Caco-2 (cell line): ENCODE results near the gene MRPL45. TPM values are rescaled to one million over a fixed set of nuclear protein-coding genes. Genes with fewer than 3 reads are reported as not detected.

Experiments used
- BruUV-seq: library from RNA; stranded (reverse); fragments of 400-500 nt; replicated peaks from 2 replicates; lab custom pipeline; 2021; lab: Mats Ljungman, UMichigan
- CTCF ChIA-PET: fragments of 300-600 bp; sonication (Branson Sonifier 250); formaldehyde crosslinking; loops from one replicate; lab custom pipeline; 2022; ENCODE audit warnings: antibody characterized with exemption; lab: Charles Lee
- POLR2A ChIA-PET: fragments of 300-600 bp; sonication (Branson Sonifier 250); formaldehyde crosslinking; loops from one replicate; lab custom pipeline; 2022; ENCODE audit warnings: antibody characterized with exemption; lab: Charles Lee
- DNase-seq, 2 experiments: peaks; one replicate each; pipeline versions ENCODE4 v3.0.0 to v3.0.0-alpha.2; 2020 to 2022
- H3K27me3 ChIP-seq: replicated peaks from 2 replicates; pipeline ENCODE4 v1.6.0; 2011; ENCODE audit warnings: low read length; ENCODE audit not compliant: control insufficient read depth, insufficient read depth
- H3K36me3 ChIP-seq: 2 replicates; pipeline ENCODE4 v1.5.1; 2011; ENCODE audit warnings: low read length; ENCODE audit not compliant: control insufficient read depth, insufficient read depth
- H3K4me1 ChIP-seq: fragments of 250-450 bp; sonication (Bioruptor Pico); 2 replicates; pipeline ENCODE4 v1.5.1; 2020; ENCODE audit warnings: mild to moderate bottlenecking
- H3K4me3 ChIP-seq: 2 replicates; pipeline ENCODE4 v1.5.1; 2011; ENCODE audit warnings: low read depth, mild to moderate bottlenecking, control low read depth, low read length
- H3K9me3 ChIP-seq: fragments of 250-450 bp; sonication (Bioruptor Pico); 2 replicates; pipeline ENCODE4 v1.5.1; 2020; ENCODE audit warnings: mild to moderate bottlenecking, moderate library complexity
- H3K27ac Mint-ChIP-seq: one replicate; pipeline ENCODE4 v1.8.0; 2022; ENCODE audit warnings: mixed read lengths; ENCODE audit not compliant: unreplicated experiment
- H3K27me3 Mint-ChIP-seq: one replicate; pipeline ENCODE4 v1.8.0; 2022; ENCODE audit warnings: mixed read lengths; ENCODE audit not compliant: insufficient read depth, unreplicated experiment
- H3K36me3 Mint-ChIP-seq: one replicate; pipeline ENCODE4 v1.8.0; 2022; ENCODE audit warnings: mild to moderate bottlenecking, mixed read lengths; ENCODE audit not compliant: insufficient read depth, unreplicated experiment
- H3K4me1 Mint-ChIP-seq: one replicate; pipeline ENCODE4 v1.8.0; 2022; ENCODE audit warnings: low read depth, mixed read lengths; ENCODE audit not compliant: unreplicated experiment
- H3K4me3 Mint-ChIP-seq: one replicate; pipeline ENCODE4 v1.8.0; 2022; ENCODE audit warnings: mild to moderate bottlenecking, moderate library complexity, mixed read lengths; ENCODE audit not compliant: unreplicated experiment
- H3K9me3 Mint-ChIP-seq: one replicate; pipeline ENCODE4 v1.8.0; 2022; ENCODE audit warnings: mixed read lengths; ENCODE audit not compliant: unreplicated experiment
- CTCF ChIP-seq, 2 experiments: fragments of 200-600 bp in 1 of 2; IDR thresholded peaks; 1 replicate in 1 of 2; 2 replicates in 1 of 2; pipeline versions ENCODE4 v1.5.1 to v1.8.0; 2011 to 2022; ENCODE audit warnings: antibody characterized with exemption in 1 of 2, control low read depth in 1 of 2, inconsistent platforms in 1 of 2, low read depth in 1 of 2, low read length in 1 of 2, mild to moderate bottlenecking in 1 of 2, moderate library complexity in 1 of 2; ENCODE audit not compliant: insufficient read depth in 1 of 2, severe bottlenecking in 1 of 2, unreplicated experiment in 1 of 2
- intact Hi-C: fragments of 100-400 bp; cut with micrococcal nuclease; formaldehyde crosslinking; loops from one replicate; pipeline ENCODE4 v1.10.0; 2022; ENCODE audit not compliant: unreplicated experiment
- total RNA-seq: library from RNA; stranded (reverse); gene quantifications from 2 replicates; pipeline ENCODE4 v1.2.3, GENCODE V29; 2022

The MRPL45 gene
- total RNA-seq, 1 experiment from 2014 or later: 83.6 TPM

GRCh38 chr17:38317081-38317480 is 20.1 kb downstream of the MRPL45 start:
- BruUV-seq: no TSS peak
- no peak for TF ChIP-seq CTCF (IDR thresholded peaks at IDR 0.05; ENCODE audit: insufficient read depth in 1 of 2, low read depth in 1 of 2, low read length in 1 of 2, severe bottlenecking in 1 of 2, unreplicated experiment in 1 of 2)
- DNase-seq: no peak
- Mint-ChIP-seq H3K4me1 (peaks cover 7% of the 10 kb centered on the region), H3K4me3 (no peak overlapping the region), H3K27ac (no peak overlapping the region), H3K36me3 (peaks cover 71% of the 10 kb centered on the region), H3K9me3 (no peaks in the 10 kb centered on the region), H3K27me3 (no peaks in the 10 kb centered on the region)
- CTCF ChIA-PET: interaction anchor here (1.6 kb wide), 1 partner anchor 32 kb away, joined by 10 read pairs; no protein-coding TSS in a partner anchor
- Histone ChIP-seq H3K9me3 (no peaks in the 10 kb centered on the region), H3K27me3 (no peaks in the 10 kb centered on the region), H3K4me1 (peaks cover 9% of the 10 kb centered on the region; the same call in 1 of the 2 replicates), H3K36me3 (peaks cover 6% of the 10 kb centered on the region; the same call in 1 of the 2 replicates), H3K4me3 (no peak overlapping the region)
- POLR2A ChIA-PET: no interaction called here
- intact Hi-C loops: no loop called here

- Histone ChIP-seq H3K36me3 (peaks cover 10% of the 10 kb centered on the region), H3K4me3 (no peak overlapping the region), H3K27me3 (no peaks in the 10 kb centered on the region), H3K9me3 (no peaks in the 10 kb centered on the region), H3K4me1 (peaks cover 30% of the 10 kb centered on the region)
- Mint-ChIP-seq H3K36me3 (peaks cover 62% of the 10 kb centered on the region), H3K27ac (peak overlapping the region; percentile 34), H3K9me3 (no peaks in the 10 kb centered on the region), H3K27me3 (no peaks in the 10 kb centered on the region), H3K4me3 (peak overlapping the region; percentile 11), H3K4me1 (peaks cover 16% of the 10 kb centered on the region)
- peak; percentile 70 to 79 for DNase-seq
- no TSS peak for BruUV-seq
- intact Hi-C loops: no loop called here
- no peak for TF ChIP-seq CTCF (IDR thresholded peaks at IDR 0.05; ENCODE audit: insufficient read depth in 1 of 2, low read depth in 1 of 2, low read length in 1 of 2, severe bottlenecking in 1 of 2, unreplicated experiment in 1 of 2)
- ChIA-PET POLR2A (interaction anchor here (0.6 to 0.7 kb wide), 2 partner anchors 31 to 64 kb away, joined by 4 to 6 read pairs; no protein-coding TSS in a partner anchor), CTCF (interaction anchor here (0.9 to 2.6 kb wide), 3 partner anchors 14 to 94 kb away, joined by 6 to 11 read pairs (median 7); no protein-coding TSS in a partner anchor)
Measured at GRCh38 chr17:38320482-38320881, 23.5 kb downstream of the MRPL45 start.

GRCh38 chr17:38322156-38322779 is 25.3 kb downstream of the MRPL45 start:
- ChIA-PET CTCF (interaction anchor here (0.6 to 2.6 kb wide), 7 partner anchors 11 to 418 kb away, joined by 3 to 12 read pairs (median 4); no protein-coding TSS in a partner anchor), POLR2A (no interaction called here)
- H3K27me3 ChIP-seq: no peaks in the 10 kb centered on the region

More at GRCh38 chr17:38322156-38322779, 25.3 kb downstream of the MRPL45 start:
- H3K36me3 ChIP-seq: peaks cover 10% of the 10 kb centered on the region
- Mint-ChIP-seq H3K4me3 (no peak overlapping the region), H3K36me3 (peaks cover 50% of the 10 kb centered on the region), H3K4me1 (peaks cover 25% of the 10 kb centered on the region), H3K27ac (no peak overlapping the region), H3K27me3 (no peaks in the 10 kb centered on the region), H3K9me3 (no peaks in the 10 kb centered on the region)
- no peaks in the 10 kb centered on the region for H3K9me3 ChIP-seq
- intact Hi-C loops: no loop called here
- H3K4me3 ChIP-seq: no peak overlapping the region
- peaks cover 37% of the 10 kb centered on the region for H3K4me1 ChIP-seq
- TF ChIP-seq CTCF (IDR thresholded peaks at IDR 0.05; ENCODE audit: insufficient read depth in 1 of 2, low read depth in 1 of 2, low read length in 1 of 2, severe bottlenecking in 1 of 2, unreplicated experiment in 1 of 2): peak; percentile 83 to 85
- no TSS peak for BruUV-seq
- DNase-seq: peak; percentile 74 to 82
